Keratinocyte (primary cell): ENCODE measurements around the gene DIP2B.
"Not testable (repeated sequence)": the region's sequence is repeated elsewhere in the genome, so short reads cannot be mapped to it uniquely, and the experiment has no call there.

Experiments
- CTCF ChIP-seq, 3 experiments: IDR thresholded peaks in 1 of 3; conservative IDR thresholded peaks in 1 of 3; optimal IDR thresholded peaks in 1 of 3; 2 replicates in 2 of 3; 3 replicates in 1 of 3; pipeline versions ENCODE3 to v1.5.1; 2011; ENCODE audit warnings: low read length in 3 of 3, mild to moderate bottlenecking in 3 of 3, moderate library complexity in 2 of 3, control low read depth in 1 of 3, inconsistent platforms in 1 of 3; ENCODE audit not compliant: insufficient read depth in 2 of 3; ENCODE audit errors: extremely low read depth in 1 of 3
- EZH2 ChIP-seq: IDR thresholded peaks from one replicate; pipeline ENCODE4 v1.6.1; 2012; ENCODE audit warnings: inconsistent platforms, mild to moderate bottlenecking, low read length, moderate library complexity

GRCh38 chr12:50543188-50543587, 38.4 kb downstream of the DIP2B start:
- TF ChIP-seq CTCF (optimal IDR thresholded peaks at IDR 0.05 in 1 of 3, IDR thresholded peaks at IDR 0.05 in 1 of 3, conservative IDR thresholded peaks at IDR 0.05 in 1 of 3; ENCODE audit: extremely low read depth in 1 of 3, insufficient read depth in 2 of 3, low read length in 3 of 3); EZH2: not testable (repeated sequence)
